ENCODE results near the gene IRF9.
"Not testable (repeated sequence)": the region's sequence is repeated elsewhere in the genome, so short reads cannot be mapped to it uniquely, and the experiment has no call there.

The IRF9 gene

GRCh38 chr14:24194873-24195185 lies 33.8 kb downstream of the IRF9 start:
- ATAC-seq (ENCODE audit: low read depth) (no peak), DNase-seq (ENCODE audit: low spot score in 2 of 2) (no peak)
- Mint-ChIP-seq H3K27ac (peak overlapping the region; percentile 99), H3K36me3 (peaks cover 17% of the 10 kb centered on the region), H3K27me3 (no peaks in the 10 kb centered on the region), H3K9me3 (no peaks in the 10 kb centered on the region), H3K4me3 (peak overlapping the region; percentile 95), H3K4me1 (peaks cover 38% of the 10 kb centered on the region)

GRCh38 chr14:24195186-24196070 lies 34.4 kb downstream of the IRF9 start, which contains the start of gene TM9SF1:
Gene TM9SF1 (minus strand): TSS chr14:24195441. CDS start chr14:24195019, 422 bp downstream.
- H3K9me3 Mint-ChIP-seq: no peaks in the 10 kb centered on the region
- DNase-seq (ENCODE audit: low spot score in 2 of 2) (peak; percentile 88 to 94), ATAC-seq (ENCODE audit: low read depth) (peak; percentile 87)
- peaks cover 35% of the 10 kb centered on the region for H3K4me1 Mint-ChIP-seq
- peaks cover 18% of the 10 kb centered on the region for H3K36me3 Mint-ChIP-seq
- peak within 1 kb of the TSS; percentile 99 for H3K27ac Mint-ChIP-seq
- no peaks in the 10 kb centered on the region for H3K27me3 Mint-ChIP-seq
- peak within 1 kb of the TSS; percentile 95 for H3K4me3 Mint-ChIP-seq

- H3K27ac Mint-ChIP-seq: peak overlapping the region; percentile 99
- peaks cover 20% of the 10 kb centered on the region for H3K36me3 Mint-ChIP-seq
- no peak for DNase-seq (ENCODE audit: low spot score in 2 of 2)
- H3K4me1 Mint-ChIP-seq: peaks cover 37% of the 10 kb centered on the region
- H3K4me3 Mint-ChIP-seq: peak overlapping the region; percentile 95
- no peaks in the 10 kb centered on the region for H3K9me3 Mint-ChIP-seq
- ATAC-seq (ENCODE audit: low read depth): peak; percentile 12
- no peaks in the 10 kb centered on the region for H3K27me3 Mint-ChIP-seq
These were observed 35.3 kb downstream of the IRF9 start for GRCh38 chr14:24196071-24197055.

- peak overlapping the region; percentile 95 for H3K4me3 Mint-ChIP-seq
- peaks cover 25% of the 10 kb centered on the region for H3K36me3 Mint-ChIP-seq
- ATAC-seq (ENCODE audit: low read depth) (no peak), DNase-seq (ENCODE audit: low spot score in 2 of 2) (no peak)
- no peaks in the 10 kb centered on the region for H3K9me3 Mint-ChIP-seq
- no peaks in the 10 kb centered on the region for H3K27me3 Mint-ChIP-seq
- H3K4me1 Mint-ChIP-seq: peaks cover 38% of the 10 kb centered on the region
- H3K27ac Mint-ChIP-seq: peak overlapping the region; percentile 99
These were observed 36.0 kb downstream of the IRF9 start for GRCh38 chr14:24197056-24197450.

GRCh38 chr14:24198814-24199524 lies 37.9 kb downstream of the IRF9 start:
- peaks cover 39% of the 10 kb centered on the region for H3K4me1 Mint-ChIP-seq
- peak overlapping the region; percentile 80 for H3K27ac Mint-ChIP-seq
- DNase-seq (ENCODE audit: low spot score in 2 of 2): no peak
- no peak for ATAC-seq (ENCODE audit: low read depth)
- H3K9me3 Mint-ChIP-seq: peaks cover 6% of the 10 kb centered on the region
- H3K36me3 Mint-ChIP-seq: peaks cover 28% of the 10 kb centered on the region
- no peaks in the 10 kb centered on the region for H3K27me3 Mint-ChIP-seq
- H3K4me3 Mint-ChIP-seq: no peak overlapping the region

GRCh38 chr14:24202538-24202937 lies 41.5 kb downstream of the IRF9 start:
- not testable (repeated sequence) for ATAC-seq (ENCODE audit: low read depth); H3K27ac Mint-ChIP-seq; H3K27me3 Mint-ChIP-seq; DNase-seq (ENCODE audit: low spot score in 2 of 2); H3K9me3 Mint-ChIP-seq; H3K4me3 Mint-ChIP-seq
- peaks cover 36% of the 10 kb centered on the region for H3K4me1 Mint-ChIP-seq
- peaks cover 50% of the 10 kb centered on the region for H3K36me3 Mint-ChIP-seq

GRCh38 chr14:24203249-24203886 lies 42.3 kb downstream of the IRF9 start:
- DNase-seq (ENCODE audit: low spot score in 2 of 2); H3K27me3 Mint-ChIP-seq; H3K4me3 Mint-ChIP-seq; H3K27ac Mint-ChIP-seq; H3K9me3 Mint-ChIP-seq; ATAC-seq (ENCODE audit: low read depth): not testable (repeated sequence)
- Mint-ChIP-seq H3K36me3 (peaks cover 52% of the 10 kb centered on the region), H3K4me1 (peaks cover 35% of the 10 kb centered on the region)

- Mint-ChIP-seq H3K4me1 (peaks cover 25% of the 10 kb centered on the region), H3K9me3 (peaks cover 6% of the 10 kb centered on the region), H3K4me3 (no peak overlapping the region), H3K36me3 (peaks cover 49% of the 10 kb centered on the region), H3K27ac (peak overlapping the region; percentile 5), H3K27me3 (no peaks in the 10 kb centered on the region)
- no peak for ATAC-seq (ENCODE audit: low read depth)
- no peak for DNase-seq (ENCODE audit: low spot score in 2 of 2)
These were observed 43.4 kb downstream of the IRF9 start for GRCh38 chr14:24204163-24205146.

GRCh38 chr14:24206260-24207103 lies 45.4 kb downstream of the IRF9 start:
- no peak for DNase-seq (ENCODE audit: low spot score in 2 of 2)
- Mint-ChIP-seq H3K4me3 (no peak overlapping the region), H3K4me1 (peaks cover 30% of the 10 kb centered on the region), H3K36me3 (peaks cover 50% of the 10 kb centered on the region), H3K9me3 (peaks cover 6% of the 10 kb centered on the region), H3K27me3 (no peaks in the 10 kb centered on the region), H3K27ac (no peak overlapping the region)
- ATAC-seq (ENCODE audit: low read depth): no peak

- Mint-ChIP-seq H3K4me3 (no peak overlapping the region), H3K4me1 (peaks cover 33% of the 10 kb centered on the region), H3K36me3 (peaks cover 48% of the 10 kb centered on the region), H3K27ac (no peak overlapping the region), H3K9me3 (peaks cover 6% of the 10 kb centered on the region), H3K27me3 (no peaks in the 10 kb centered on the region)
- DNase-seq (ENCODE audit: low spot score in 2 of 2) (no peak), ATAC-seq (ENCODE audit: low read depth) (no peak)
These were observed 46.1 kb downstream of the IRF9 start for GRCh38 chr14:24207104-24207551.

- Mint-ChIP-seq H3K36me3 (peaks cover 45% of the 10 kb centered on the region), H3K4me3 (no peak overlapping the region), H3K27me3 (no peaks in the 10 kb centered on the region), H3K27ac (no peak overlapping the region), H3K4me1 (peaks cover 33% of the 10 kb centered on the region), H3K9me3 (peaks cover 6% of the 10 kb centered on the region)
- DNase-seq (ENCODE audit: low spot score in 2 of 2): no peak
- no peak for ATAC-seq (ENCODE audit: low read depth)
These were observed 46.6 kb downstream of the IRF9 start for GRCh38 chr14:24207625-24208024.

GRCh38 chr14:24211311-24211710 lies 50.2 kb downstream of the IRF9 start:
- no peak for DNase-seq (ENCODE audit: low spot score in 2 of 2)
- peaks cover 37% of the 10 kb centered on the region for H3K4me1 Mint-ChIP-seq
- H3K4me3 Mint-ChIP-seq: no peak overlapping the region
- ATAC-seq (ENCODE audit: low read depth): no peak
- peak overlapping the region; percentile 99 for H3K27ac Mint-ChIP-seq
- H3K36me3 Mint-ChIP-seq: peaks cover 26% of the 10 kb centered on the region
- H3K27me3 Mint-ChIP-seq: no peaks in the 10 kb centered on the region
- H3K9me3 Mint-ChIP-seq: no peaks in the 10 kb centered on the region
